AG09309 (cell line): Measurements from ENCODE around the gene GPC3.

ENCODE experiments used
- DNase-seq: peaks from one replicate; pipeline ENCODE4 v3.0.0-alpha.2; 2010; ENCODE audit warnings: low read depth
- H3K4me3 ChIP-seq: 2 replicates; pipeline ENCODE4 v1.5.1; 2011; ENCODE audit warnings: mild to moderate bottlenecking, low read depth, low read length, moderate library complexity; ENCODE audit not compliant: control insufficient read depth
- CTCF ChIP-seq: IDR thresholded peaks from 2 replicates; pipeline ENCODE4 v1.5.1; 2011; ENCODE audit warnings: mild to moderate bottlenecking, low read depth, low read length, inconsistent platforms; ENCODE audit not compliant: insufficient read depth, control insufficient read depth; ENCODE audit errors: missing control alignments

Gene GPC3

GRCh38 chrX:133857640-133858269 is 127.6 kb downstream of the GPC3 start:
- no peak for DNase-seq
- no peak for TF ChIP-seq CTCF
- H3K4me3 ChIP-seq, result no peak overlapping the region

- no peak overlapping the region for H3K4me3 ChIP-seq
- TF ChIP-seq CTCF, result no peak
Observed at GRCh38 chrX:133856819-133857218, 128.6 kb downstream of the GPC3 start.

DNA sequence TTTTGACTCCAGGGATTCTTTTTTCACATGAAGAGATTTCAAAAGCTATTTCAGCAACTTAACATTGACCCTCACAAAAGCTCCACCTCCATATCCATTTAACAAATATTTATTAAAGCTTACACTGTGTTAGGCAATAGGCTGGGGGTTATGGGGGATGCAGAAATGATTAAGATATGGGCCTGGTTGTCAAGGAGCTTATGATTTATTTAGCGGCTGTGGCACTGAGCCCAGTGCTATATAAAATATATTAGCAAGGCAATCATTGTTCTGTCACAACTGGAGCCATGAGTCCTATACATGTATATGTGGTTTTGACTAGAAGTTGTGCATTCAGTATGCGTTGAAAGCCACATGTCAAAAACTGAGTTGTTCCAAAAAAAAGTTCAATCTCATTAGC is 131.1 kb downstream of the GPC3 start:
- no peak overlapping the region for H3K4me3 ChIP-seq
- DNase-seq, result no peak
- TF ChIP-seq CTCF, result no peak

More at GRCh38 chrX:133856819-133857218, 128.6 kb downstream of the GPC3 start:
- DNase-seq, result no peak

- TF ChIP-seq CTCF, result no peak
- DNase-seq, result no peak
- no peak overlapping the region for H3K4me3 ChIP-seq
Observed at GRCh38 chrX:133852837-133853356, 132.5 kb downstream of the GPC3 start.

DNA sequence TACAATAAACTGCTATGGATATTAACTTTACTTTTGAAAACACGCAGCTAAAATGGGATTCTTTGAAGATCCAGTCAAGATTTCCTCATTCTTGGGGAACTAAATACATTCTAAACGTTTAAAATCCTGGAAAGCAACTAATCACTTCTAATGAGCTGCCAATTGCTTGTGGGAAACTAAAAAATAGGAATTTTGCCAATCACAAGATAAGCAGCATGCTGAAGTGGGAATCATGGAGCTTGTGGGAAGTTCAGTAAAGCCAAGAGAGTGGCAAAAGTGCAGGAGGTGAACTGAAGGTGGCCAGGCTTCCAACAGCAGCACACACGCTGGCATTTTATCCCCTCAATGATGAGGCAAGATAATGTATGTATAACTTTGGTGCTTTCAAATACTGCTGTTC is 133.0 kb downstream of the GPC3 start:
- DNase-seq, result no peak
- no peak for TF ChIP-seq CTCF
- H3K4me3 ChIP-seq, result no peak overlapping the region

DNA sequence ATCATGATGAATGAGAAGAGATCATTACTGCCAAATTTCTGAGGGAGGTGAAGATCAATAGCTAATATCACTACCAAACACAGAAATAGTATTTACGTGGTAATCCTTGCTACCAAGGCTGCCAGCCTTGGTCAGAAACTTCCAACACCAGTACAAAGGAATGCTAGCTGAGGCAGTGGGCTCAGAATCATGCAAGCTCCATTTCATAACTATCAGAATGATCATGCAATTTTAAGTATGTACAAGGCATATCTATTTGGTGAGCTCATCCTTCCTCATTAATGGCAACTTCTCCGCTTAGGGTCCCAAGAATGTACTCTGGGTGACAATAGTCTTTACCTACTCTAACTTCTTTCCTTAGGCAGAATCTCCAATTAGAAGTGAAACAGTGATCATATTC is 135.0 kb downstream of the GPC3 start:
- DNase-seq, result no peak

More for the DNA sequence above, 135.0 kb downstream of the GPC3 start:
- no peak overlapping the region for H3K4me3 ChIP-seq
- TF ChIP-seq CTCF, result no peak
